Occipital lobe (tissue), 2 donors: ENCODE results near the gene SLC35E3. TPM values are rescaled to one million over a fixed set of nuclear protein-coding genes. Genes with fewer than 3 reads are reported as not detected.
"Not testable (repeated sequence)": the region's sequence is repeated elsewhere in the genome, so short reads cannot be mapped to it uniquely, and the experiment has no call there.

ENCODE experiments used
- DNase-seq: peaks from one replicate; lab custom pipeline; 2025; lab: John Stamatoyannopoulos, UW
- total RNA-seq: library from RNA; depleted of rRNA; stranded (reverse); fragments of >200 nt; gene quantifications from one replicate; pipeline ENCODE4 v1.2.3, GENCODE V29; 2014

SLC35E3 gene
- total RNA-seq, 1 donor from 2014 or later, result 10.8 TPM

DNA sequence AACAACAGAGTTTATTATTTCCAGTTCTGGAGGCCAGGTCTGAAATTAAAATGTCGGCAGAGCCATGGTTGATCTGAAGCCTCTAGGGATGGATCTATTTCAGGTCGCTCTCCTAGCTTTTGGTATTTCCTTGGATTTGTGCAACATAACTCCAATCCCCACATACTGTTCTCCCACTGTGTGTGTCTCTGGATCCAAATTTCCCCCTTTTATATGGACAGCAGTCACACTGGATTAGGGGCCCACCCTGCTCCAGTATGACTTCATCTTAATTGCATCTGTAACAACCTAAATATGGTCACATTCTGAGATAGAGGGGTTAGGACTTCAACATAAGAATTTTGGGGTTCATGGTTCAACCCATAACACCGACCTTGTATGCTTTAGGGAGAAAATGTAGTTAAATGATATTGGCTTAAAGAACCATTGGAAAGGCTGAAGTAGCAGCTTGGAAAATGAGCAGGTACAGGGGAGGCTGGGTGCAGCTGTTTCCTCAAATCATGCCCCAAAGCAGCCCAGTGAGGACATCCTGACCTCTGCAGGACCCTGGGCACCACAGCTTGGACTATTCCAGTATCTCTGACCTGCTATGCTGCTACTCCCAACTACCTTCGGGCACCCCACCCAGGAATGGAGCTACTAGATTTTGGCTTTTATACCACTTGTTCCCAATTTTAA lies 48.1 kb downstream of the SLC35E3 start:
- DNase-seq, result no peak

DNA sequence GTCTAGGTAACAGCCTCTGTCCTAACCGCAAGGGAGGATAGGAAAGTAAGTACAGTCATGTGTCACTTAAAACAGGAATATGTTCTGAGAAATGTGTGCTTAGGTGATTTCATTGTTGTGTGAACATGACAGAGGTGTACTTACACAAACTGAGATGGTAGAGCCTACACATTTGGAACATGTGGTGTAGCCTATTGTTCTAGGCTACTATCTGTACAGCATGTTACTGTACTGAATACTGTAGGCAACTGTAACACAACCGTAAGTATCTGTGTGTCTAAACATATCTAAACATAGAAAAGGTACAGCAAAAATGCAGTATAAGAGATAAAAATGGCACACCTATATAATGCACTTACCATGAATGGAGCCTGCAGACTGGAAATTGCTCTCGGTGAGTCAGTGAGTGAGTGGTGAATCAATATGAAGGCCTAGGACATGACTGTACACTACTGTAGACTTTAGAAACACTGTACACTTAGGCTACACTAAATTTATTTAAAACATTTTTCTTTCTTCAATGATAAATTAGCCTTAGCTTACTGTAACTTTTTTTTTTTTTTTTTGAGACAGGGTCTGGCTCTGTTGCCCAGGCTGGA lies 48.8 kb downstream of the SLC35E3 start:
- DNase-seq, result no peak

DNA sequence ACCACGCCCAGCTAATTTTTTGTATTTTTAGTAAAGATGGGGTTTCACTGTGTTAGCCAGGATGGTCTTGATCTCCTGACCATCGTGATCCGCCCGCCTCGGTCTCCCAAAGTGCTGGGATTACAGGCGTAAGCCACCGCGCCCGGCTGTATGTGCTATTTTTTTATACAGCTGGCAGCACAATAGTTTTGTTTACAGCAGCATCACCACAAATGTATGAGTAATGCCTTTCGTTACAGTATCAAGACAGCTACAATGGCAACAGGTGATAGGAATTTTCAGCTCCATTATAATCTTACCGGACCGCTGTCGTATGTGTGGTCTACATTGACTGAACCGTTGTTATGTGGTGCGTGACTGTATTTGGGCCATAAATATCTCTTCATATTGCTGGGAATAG lies 50.4 kb downstream of the SLC35E3 start:
- DNase-seq, result no peak

DNA sequence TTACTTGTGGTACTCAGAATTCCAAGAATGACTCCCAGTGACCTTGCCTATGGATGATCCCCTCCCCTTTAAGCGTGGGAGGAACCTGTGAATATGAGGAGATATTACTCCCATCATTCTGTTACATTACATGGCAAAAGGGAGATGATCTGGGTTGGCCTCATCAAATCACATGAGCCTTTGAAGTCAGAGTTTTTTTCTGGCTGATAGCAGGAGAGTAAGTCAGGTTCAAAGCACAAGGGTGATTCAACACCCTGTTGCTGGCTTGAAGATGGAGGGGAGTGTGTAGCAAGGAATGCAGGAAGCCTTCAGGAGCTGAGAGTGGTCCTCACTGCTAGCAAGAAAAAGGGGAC lies 52.9 kb downstream of the SLC35E3 start:
- DNase-seq, result no peak

DNA sequence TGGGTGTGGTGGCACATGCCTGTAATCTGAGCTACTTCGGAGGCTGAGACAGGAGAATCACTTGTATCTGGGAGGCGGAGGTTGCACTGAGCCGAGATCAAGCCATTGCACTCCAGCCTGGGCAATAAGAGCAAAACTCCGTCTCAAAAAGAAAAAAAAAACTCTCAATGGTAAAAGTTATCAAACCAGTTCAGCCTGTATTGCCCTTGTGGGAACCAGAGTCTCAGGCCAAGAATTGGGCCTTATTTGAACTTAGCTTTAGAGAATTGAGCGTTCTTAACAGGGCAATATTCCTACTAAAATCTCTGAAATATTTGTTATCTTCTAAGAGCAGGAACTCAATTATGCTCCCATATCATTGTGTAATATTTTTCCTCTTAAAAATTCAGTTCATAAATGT lies 54.3 kb downstream of the SLC35E3 start:
- no peak for DNase-seq

DNA sequence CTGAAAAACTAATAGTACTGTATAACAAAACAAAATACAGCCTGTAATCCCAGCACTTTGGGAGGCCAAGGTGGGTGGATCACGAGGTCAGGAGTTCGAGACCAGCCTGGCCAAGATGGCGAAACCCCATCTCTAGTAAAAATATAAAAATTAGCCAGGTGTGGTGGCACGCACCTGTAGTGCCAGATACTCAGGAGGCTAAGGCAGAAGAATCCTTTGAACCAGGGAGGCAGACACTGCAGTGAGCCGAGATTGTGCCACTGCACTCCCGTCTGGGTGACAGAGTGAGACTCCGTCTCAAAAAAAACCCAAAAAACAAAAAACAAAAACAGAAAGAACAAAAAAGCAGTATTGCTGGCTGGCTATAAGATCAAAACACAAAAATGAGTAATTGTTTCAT lies 55.1 kb downstream of the SLC35E3 start:
- DNase-seq, result not testable (repeated sequence)

DNA sequence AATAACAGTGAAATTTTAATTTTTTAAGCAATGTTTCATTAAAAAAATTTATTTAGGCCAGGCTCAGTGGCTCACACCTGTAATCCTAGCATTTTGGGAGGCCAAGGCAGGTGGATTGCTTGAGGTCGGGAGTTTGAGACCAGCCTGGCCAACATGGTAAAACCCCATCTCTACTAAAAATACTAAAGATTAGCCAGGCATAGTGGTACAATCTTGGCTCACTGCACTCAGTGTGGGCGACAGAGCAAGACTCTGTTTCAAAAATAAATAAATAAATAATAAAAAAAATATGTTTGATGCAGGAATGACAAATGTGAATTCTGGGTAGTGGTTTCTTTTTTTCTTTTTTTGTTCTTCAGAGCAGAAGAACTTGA lies 56.4 kb downstream of the SLC35E3 start:
- DNase-seq, result not testable (repeated sequence)

DNA sequence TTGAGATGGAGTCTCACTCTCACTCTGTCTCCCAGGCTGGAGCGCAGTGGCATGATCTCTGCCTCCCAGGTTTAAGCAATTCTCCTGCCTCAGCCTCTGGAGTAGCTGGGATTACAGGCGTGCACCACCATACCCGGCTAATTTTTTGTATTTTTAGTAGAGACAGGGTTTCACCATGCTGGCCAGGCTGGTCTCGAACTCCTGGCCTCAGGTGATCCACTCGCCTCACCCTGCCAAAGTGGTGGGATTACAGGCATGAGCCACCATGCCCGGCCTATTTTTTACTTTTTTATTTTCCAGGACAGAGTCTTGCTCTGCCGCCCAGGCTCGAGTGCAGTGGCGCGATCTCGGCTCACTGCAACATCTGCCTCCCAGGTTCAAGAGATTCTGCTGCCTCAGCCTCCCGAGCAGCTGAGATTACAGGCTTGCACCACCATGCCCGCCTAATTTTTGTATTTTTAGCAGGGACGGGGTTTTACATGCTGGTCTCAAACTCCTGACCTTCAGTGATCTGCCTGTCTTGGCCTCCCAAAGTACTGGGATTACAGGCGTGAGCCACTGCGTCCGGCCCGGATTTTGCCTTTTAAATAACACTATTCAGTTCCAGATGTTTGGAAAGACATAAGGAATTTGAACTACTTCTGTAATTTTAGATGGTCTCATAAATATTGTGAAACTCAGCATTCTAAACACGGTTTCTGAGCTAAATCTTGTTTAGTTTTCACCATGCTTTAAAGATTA lies 57.1 kb downstream of the SLC35E3 start:
- DNase-seq, result not testable (repeated sequence)

DNA sequence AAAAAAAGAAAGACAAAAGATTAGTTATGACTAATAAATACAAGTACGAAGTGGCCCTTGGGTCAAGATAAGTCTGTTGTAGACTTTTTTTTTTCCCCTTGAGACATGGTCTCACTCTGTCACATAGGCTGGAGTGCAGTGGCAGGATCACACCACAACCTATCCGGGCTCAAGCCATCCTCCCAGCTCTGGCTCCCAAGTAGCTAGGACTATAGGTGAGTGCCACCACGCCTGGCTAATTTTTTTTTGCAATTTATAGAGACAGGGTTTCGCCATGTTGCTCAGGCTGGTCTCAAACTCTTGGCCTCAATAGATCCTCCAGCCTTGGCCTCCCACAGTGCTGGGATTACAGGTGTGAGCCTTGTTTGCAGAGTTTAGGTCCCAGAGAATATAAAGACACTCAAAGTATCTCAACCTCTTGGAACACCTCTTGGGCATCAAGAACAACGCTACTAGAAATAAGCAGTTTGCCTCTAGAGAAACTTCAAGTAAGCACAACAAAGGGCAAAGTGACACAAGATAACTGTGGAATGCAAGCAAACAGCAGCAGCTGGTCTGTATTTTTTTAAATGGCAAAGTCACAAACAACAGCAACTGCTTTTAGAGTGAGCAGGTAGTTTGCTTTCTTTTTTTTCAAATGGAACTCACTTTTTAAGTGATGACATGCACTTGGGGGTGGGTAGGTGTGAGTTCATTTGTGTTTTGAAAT lies 58.1 kb downstream of the SLC35E3 start:
- DNase-seq, result no peak

DNA sequence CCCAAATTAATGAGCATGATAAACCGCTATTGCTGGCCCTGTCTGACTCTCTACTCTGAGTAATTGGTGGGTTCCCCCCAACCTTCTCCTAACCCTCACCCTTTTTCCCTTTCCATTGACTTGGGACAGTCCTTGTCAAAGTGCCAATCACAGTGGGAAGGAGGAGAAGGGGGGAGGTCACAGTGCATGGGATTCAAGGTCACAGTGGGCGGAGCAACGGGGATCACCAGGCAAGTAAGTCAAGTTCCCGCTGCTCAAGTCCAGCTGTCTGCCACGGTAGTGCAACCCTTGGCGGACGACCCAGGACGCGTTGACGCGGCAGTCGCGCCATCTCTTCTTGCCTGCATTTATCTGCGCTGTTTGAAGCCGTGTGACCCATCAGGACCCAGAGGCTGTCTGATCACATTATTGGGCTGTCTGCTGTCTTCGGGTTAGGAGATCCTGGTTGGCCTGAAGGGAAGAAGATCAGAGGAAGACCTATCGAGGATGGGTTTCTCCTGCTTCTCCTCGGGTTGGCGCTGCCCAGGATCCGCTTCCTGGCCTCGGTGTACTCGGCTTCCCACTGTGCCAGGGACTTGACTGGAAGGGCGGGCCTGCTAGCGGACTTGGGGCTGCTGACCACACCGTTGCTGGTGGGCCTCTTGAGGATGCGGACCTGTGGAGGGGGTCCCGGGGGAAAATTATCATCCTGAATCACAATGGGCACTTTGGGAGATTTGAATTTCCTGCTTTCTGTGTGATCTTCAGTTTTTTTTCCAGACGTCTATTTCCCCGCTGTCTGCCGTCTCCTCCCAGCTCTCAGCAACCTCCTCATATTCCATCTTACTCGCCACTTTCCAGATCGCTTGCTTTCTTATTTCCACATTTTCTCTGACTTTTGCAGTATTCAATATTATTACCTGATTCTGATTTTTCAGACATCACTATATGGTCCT lies 58.9 kb downstream of the SLC35E3 start:
- no peak for DNase-seq

DNA sequence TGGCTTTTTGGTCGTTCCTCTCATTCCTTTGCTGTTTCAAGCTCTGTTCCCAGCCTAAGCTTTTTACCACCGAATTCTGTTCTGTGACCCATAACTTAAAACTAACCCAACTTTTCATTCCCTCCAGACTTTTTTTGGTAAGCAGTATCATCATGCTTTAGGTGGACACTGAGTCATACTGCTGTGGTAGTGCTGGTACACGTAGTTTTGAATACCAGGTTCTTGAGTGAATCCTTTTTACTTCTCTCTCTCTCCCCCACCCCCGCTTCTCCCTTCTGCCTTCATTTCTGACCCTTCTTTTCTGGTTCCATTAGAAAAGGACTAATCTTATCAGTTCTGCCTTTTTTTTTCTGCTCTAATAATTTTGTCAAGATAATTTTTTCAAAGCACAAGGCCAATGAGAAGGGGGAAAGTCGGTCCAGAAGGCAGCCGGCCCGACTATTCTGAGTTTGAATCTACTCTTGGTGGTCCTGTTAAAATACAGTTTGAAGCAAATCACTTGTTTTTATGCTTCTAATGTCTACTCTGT lies 59.7 kb downstream of the SLC35E3 start:
- no peak for DNase-seq

DNA sequence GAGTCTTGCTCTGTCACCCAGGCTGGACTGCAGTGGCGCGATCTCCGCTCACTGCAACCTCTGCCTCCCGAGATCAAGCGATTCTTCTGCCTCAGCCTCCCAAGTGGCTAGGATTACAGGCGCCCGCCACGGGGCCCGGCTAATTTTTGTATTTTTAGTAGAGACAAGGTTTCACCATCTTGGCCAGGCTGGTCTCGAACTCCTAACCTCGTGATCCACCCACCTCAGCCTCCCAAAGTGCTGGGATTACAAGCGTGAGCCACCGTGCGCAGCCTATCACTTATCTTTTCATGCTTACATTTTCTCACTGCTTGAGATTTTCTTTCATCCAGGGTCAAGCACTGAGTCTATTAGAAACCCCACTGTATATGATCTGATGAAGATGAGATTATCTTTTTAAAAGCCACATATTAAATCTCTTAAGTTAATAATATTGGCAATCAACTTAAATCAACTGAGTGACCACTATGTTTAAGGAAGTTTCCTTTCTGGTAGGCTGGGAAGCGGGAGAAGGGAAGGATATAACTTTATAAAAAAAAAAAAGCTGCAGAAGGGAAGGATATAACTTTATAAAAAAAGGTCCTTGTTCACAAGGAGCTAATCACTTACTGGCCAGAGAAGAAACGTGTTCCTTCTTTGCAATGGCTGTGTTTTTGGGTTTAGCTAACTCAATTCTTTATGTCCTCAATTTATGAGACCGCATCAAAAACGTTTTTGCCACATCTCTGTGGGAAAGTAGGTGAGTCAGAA lies 60.7 kb downstream of the SLC35E3 start:
- DNase-seq, result no peak

DNA sequence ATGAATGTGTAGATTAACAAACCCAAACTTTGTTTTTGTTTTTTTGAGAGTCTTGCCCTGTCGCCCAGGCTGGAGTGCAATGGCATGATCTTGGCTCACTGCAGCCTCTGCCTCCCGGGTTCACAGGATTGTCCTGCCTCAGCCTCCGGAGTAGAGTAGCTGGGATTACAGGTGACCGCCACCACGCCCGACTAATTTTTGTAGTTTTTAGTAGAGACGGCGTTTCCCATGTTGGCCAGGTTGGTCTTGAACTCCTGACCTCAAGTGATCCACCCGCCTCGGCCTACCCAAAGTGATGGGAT lies 61.2 kb downstream of the SLC35E3 start:
- DNase-seq, result not testable (repeated sequence)

DNA sequence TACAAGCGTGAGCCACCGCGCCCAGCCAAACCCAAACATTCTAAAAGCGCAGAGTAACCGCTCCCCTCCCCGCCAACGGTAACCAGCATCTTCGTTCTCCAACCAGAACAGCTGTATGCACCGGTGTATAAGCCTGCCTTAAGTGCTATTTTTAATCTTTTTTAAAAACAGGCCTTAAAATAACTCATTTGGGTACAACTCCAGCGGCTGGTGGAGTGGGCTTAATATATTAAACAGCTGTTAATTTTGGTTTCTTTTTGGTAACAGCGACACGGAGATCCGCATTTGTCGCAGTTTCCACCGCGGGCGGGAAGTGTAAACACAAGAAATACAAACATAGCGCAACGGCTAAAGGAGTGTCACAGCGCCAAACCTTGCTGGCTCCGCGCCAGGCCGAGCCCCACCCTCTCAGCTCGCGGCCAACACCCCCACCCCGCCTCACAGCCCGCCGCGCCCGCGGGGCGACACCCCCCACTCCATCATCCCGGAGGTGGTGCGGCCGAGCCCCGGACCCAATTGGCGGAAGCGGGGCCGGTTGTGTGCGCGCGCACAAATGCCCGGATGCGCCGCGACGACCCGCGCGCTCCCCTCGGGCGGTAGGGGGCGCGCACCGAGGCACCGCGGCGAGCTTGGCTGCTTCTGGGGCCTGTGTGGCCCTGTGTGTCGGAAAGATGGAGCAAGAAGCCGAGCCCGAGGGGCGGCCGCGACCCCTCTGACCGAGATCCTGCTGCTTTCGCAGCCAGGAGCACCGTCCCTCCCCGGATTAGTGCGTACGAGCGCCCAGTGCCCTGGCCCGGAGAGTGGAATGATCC lies 61.8 kb downstream of the SLC35E3 start, which contains the start of gene MDM2:
MDM2 (plus strand) TSS at position 602 of the 812 bp plus-strand sequence. CDS start 301 bp downstream, outside the sequence.
- peak; percentile 84 for DNase-seq

DNA sequence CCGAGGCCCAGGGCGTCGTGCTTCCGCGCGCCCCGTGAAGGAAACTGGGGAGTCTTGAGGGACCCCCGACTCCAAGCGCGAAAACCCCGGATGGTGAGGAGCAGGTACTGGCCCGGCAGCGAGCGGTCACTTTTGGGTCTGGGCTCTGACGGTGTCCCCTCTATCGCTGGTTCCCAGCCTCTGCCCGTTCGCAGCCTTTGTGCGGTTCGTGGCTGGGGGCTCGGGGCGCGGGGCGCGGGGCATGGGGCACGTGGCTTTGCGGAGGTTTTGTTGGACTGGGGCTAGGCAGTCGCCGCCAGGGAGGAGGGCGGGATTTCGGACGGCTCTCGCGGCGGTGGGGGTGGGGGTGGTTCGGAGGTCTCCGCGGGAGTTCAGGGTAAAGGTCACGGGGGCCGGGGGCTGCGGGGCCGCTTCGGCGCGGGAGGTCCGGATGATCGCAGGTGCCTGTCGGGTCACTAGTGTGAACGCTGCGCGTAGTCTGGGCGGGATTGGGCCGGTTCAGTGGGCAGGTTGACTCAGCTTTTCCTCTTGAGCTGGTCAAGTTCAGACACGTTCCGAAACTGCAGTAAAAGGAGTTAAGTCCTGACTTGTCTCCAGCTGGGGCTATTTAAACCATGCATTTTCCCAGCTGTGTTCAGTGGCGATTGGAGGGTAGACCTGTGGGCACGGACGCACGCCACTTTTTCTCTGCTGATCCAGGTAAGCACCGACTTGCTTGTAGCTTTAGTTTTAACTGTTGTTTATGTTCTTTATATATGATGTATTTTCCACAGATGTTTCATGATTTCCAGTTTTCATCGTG lies 62.6 kb downstream of the SLC35E3 start:
- peak; percentile 37 for DNase-seq

DNA sequence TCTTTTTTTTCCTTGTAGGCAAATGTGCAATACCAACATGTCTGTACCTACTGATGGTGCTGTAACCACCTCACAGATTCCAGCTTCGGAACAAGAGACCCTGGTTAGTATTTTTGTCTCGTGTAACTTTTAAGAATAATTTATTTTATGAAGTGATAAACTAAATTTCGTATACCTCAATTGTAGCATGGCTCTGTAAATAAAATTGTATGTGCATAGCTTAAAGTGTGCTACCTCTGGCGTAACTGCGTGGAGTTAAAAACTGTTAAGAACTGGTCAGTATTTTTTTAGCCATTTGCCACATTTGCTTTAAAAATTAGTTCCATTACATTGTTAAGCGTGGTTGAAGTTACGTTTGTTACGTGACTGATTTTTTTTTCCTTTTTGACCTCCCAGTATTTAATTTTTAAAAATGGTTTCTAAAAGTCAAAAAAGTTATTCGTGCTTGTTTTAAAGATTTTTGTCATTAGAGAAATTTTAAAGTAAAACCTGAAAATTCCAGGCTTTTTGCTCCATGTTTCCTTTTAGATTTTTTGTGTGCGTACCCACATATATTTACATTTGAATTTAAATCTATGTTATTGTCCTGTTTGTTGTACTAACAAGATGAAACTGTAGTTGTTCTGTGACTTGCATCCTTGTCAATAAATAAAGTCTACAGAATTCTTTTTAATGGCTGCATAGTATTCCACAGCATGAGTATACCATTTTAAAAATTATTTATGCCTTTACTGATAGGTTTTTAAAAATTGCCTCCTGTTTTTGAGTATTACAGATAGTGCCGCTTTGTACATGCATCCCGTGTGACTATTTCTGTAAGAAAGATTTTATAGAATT lies 63.4 kb downstream of the SLC35E3 start:
- no peak for DNase-seq

DNA sequence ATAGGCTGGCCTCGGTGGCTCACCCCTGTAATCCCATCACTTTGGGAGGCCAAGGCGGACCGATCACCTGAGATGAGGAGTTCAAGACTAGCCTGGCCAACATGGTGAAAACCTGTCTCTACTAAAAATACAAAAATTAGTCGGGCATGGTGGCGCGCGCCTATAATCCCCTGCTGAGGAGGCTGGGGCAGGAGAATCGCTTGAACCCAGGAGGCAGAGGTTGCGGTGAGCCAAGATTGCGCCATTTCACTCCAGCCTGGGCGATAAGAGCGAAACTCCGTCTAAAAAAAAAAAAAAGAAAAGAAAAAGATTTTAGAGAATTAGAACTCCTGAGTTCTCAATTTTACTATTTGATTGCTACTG lies 64.0 kb downstream of the SLC35E3 start:
- not testable (repeated sequence) for DNase-seq

DNA sequence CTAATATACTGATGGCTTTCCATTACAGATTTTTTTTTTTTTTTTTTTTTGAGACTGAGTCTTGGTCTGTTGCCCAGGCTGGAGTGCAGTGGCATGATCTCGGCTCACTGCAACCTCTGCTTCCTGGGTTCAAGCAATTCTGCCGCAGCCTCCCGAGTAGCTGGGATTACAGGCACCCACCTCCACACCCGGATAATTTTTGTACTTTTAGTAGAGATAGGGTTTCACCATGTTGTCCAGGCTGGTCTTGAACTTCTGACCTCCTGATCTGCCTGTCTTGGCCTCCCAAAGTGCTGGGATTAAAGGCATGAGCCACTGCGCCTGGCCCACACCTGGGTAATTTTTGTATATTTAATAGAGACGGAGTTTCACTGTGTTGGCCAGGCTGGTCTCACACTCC lies 65.6 kb downstream of the SLC35E3 start:
- not testable (repeated sequence) for DNase-seq
